NCI-H2196 (cell line): ENCODE data around the gene ADSS2.
"Not testable (repeated sequence)": the region's sequence is repeated elsewhere in the genome, so short reads cannot be mapped to it uniquely, and the experiment has no call there.

Experiments used
- DNase-seq: peaks from one replicate; lab custom pipeline; 2025; ENCODE audit not compliant: unreplicated experiment; lab: John Stamatoyannopoulos, UW

Gene ADSS2

GRCh38 chr1:244367399-244368114, 84.2 kb downstream of the ADSS2 start:
- no peak for DNase-seq

- no peak for DNase-seq
Observed at GRCh38 chr1:244365809-244366208, 85.9 kb downstream of the ADSS2 start.

- DNase-seq: not testable (repeated sequence)
Observed at GRCh38 chr1:244365262-244365661, 86.4 kb downstream of the ADSS2 start.

- DNase-seq: no peak
Observed at GRCh38 chr1:244362476-244362875, 89.2 kb downstream of the ADSS2 start.

- DNase-seq: no peak
Observed at GRCh38 chr1:244361764-244362473, 89.8 kb downstream of the ADSS2 start.
